ENCODE measurements around the gene CHD2. TPM values are rescaled to one million over a fixed set of nuclear protein-coding genes. Genes with fewer than 3 reads are reported as not detected.

Gene CHD2
- total RNA-seq, 1 experiment from 2014 or later: 63.3 TPM

DNA sequence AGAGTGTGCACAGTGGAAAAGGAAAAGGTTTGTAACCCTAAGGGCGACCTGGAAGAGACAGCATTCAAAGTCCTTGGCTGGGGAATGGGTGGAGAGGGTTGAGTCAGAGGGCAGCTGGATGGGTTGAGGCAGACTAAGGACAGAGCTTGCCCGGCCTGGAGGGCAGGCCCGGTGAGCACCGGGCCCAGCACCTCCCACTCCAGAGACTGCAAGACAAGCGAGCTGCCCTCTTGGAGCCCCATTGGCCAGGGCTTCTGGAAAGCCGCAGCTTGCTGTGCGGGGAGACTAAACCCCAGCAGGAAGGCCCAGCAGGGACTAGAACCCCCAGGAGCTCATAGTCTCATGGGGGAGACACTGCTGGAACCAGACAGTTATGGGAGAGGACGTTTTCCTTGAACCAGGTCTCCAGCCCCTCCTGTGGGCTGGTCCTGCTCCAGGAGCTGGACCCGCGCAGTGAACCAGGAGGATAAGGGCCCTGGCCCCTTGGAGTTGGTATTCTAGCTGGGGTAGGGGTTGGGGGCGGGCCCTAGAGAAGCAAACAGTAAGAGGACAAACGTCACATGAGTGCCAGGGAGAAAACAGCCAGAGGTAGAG is 129.8 kb downstream of the CHD2 start:
- Histone ChIP-seq H4K91ac (ENCODE audit: insufficient read length, low read depth, low read length) (no peak overlapping the region), H4K20me1 (ENCODE audit: control insufficient read depth, insufficient read depth, insufficient read length) (no peaks in the 10 kb centered on the region), H2BK15ac (ENCODE audit: low read depth, low read length) (no peak overlapping the region), H2BK20ac (ENCODE audit: low read depth, low read length, poor library complexity, severe bottlenecking) (no peak overlapping the region), H2AFZ (ENCODE audit: low read length) (no peak overlapping the region), H3K18ac (ENCODE audit: insufficient read length, low read depth, low read length) (no peak overlapping the region), H2BK5ac (ENCODE audit: insufficient read length, low read length) (no peak overlapping the region), H3K4ac (ENCODE audit: low read depth, low read length) (no peak overlapping the region), H3K23ac (ENCODE audit: insufficient read length, low read depth, low read length) (no peak overlapping the region), H3K23me2 (ENCODE audit: insufficient read length, low read depth, low read length, poor library complexity, severe bottlenecking) (no peaks in the 10 kb centered on the region), H2BK120ac (ENCODE audit: low read depth, low read length, poor library complexity, severe bottlenecking) (no peak overlapping the region), H2BK12ac (ENCODE audit: insufficient read length, low read depth, low read length) (no peak overlapping the region), H3K79me2 (ENCODE audit: insufficient read depth, low read length) (0 out of 2 replicates have a peak, but pooled peaks cover 1% of the 10 kb centered on the region), H3K27me3 (ENCODE audit: insufficient read depth, low read length) (no peaks in the 10 kb centered on the region), H3K9me3 (ENCODE audit: control insufficient read depth, low read depth, low read length) (no peaks in the 10 kb centered on the region), H3K4me1 (ENCODE audit: insufficient read depth, low read length) (no peaks in the 10 kb centered on the region), H3K56ac (ENCODE audit: insufficient read length, low read depth, low read length) (no peak overlapping the region), H3K79me1 (ENCODE audit: insufficient read depth, low read depth, low read length, poor library complexity, severe bottlenecking) (no peaks in the 10 kb centered on the region), H3T11ph (ENCODE audit: low read length) (no peak overlapping the region), H3K4me2 (ENCODE audit: insufficient read depth, insufficient read length, low read length) (no peak overlapping the region), H2AK5ac (ENCODE audit: insufficient read length, low read length) (no peak overlapping the region), H3K14ac (ENCODE audit: insufficient read depth, low read length) (no peak overlapping the region), H3K27ac (ENCODE audit: insufficient read length, low read depth, low read length) (no peak overlapping the region), H4K8ac (replicated peaks; ENCODE audit: insufficient read length, low read depth, low read length) (no peak overlapping the region), H3K9ac (ENCODE audit: extremely low read depth, insufficient read length, low read length) (no peak overlapping the region), H4K5ac (ENCODE audit: insufficient read length, low read depth, low read length) (no peak overlapping the region)
- Mint-ChIP-seq H3K27ac (0 out of 7 replicates have a peak overlapping the region, but pooled peaks of 2 of the 3 experiments have one; percentile 21 to 40), H3K4me3 (no peak overlapping the region), H3K9me3 (no peaks in the 10 kb centered on the region), H3K36me3 (ENCODE audit: insufficient read depth in 1 of 3, low read depth in 3 of 3) (peaks cover 7 to 25% (median 19%) of the 10 kb centered on the region in 3 experiments), H3K4me1 (peaks cover 20 to 27% of the 10 kb centered on the region in 2 experiments), H3K27me3 (ENCODE audit: low read depth) (peaks cover 6% of the 10 kb centered on the region)
- TF ChIP-seq, protein P1, sequence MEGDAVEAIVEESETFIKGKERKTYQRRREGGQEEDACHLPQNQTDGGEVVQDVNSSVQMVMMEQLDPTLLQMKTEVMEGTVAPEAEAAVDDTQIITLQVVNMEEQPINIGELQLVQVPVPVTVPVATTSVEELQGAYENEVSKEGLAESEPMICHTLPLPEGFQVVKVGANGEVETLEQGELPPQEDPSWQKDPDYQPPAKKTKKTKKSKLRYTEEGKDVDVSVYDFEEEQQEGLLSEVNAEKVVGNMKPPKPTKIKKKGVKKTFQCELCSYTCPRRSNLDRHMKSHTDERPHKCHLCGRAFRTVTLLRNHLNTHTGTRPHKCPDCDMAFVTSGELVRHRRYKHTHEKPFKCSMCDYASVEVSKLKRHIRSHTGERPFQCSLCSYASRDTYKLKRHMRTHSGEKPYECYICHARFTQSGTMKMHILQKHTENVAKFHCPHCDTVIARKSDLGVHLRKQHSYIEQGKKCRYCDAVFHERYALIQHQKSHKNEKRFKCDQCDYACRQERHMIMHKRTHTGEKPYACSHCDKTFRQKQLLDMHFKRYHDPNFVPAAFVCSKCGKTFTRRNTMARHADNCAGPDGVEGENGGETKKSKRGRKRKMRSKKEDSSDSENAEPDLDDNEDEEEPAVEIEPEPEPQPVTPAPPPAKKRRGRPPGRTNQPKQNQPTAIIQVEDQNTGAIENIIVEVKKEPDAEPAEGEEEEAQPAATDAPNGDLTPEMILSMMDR (conservative IDR thresholded peaks at IDR 0.05): no peak
- no CpG with 5 or more reads among the region's 12 CpGs for WGBS (ENCODE audit: extremely low coverage, insufficient read length, low lambda C conversion rate)
- no peak for DNase-seq

All from H9 (cell line).